Astrocyte of the cerebellum (primary cell): ENCODE results near the gene ROR1.
A peak's percentile ranks its signal among the peaks of the same experiment; 100 is the strongest.

Source experiments
- DNase-seq: peaks from one replicate; pipeline ENCODE4 v3.0.0-alpha.2; 2011; ENCODE audit warnings: low read depth
- H3K4me3 ChIP-seq: 2 replicates; pipeline ENCODE4 v1.5.1; 2011; ENCODE audit warnings: mild to moderate bottlenecking, low read depth, low read length, moderate library complexity
- CTCF ChIP-seq: IDR thresholded peaks from 2 replicates; pipeline ENCODE4 v1.5.1; 2012; ENCODE audit warnings: low read length, low read depth, moderate library complexity, mild to moderate bottlenecking; ENCODE audit errors: missing control alignments
- in situ Hi-C: cut with HindIII; loops from 2 replicates; pipeline ENCODE4 v1.10.0; 2017; ENCODE audit warnings: low sequenced_read_pairs

Gene ROR1

GRCh38 chr1:64161357-64161941 lies 387.6 kb downstream of the ROR1 start:
- no peak overlapping the region for H3K4me3 ChIP-seq
- in situ Hi-C loops = no loop called here
- DNase-seq = peak; percentile 82
- TF ChIP-seq CTCF = no peak

- DNase-seq = no peak
- TF ChIP-seq CTCF = no peak
- no peak overlapping the region for H3K4me3 ChIP-seq
- in situ Hi-C loops = no loop called here
Measured at GRCh38 chr1:64162151-64162550, 388.3 kb downstream of the ROR1 start.

GRCh38 chr1:64162804-64163203 lies 389.0 kb downstream of the ROR1 start:
- TF ChIP-seq CTCF = no peak

GRCh38 chr1:64163431-64163830 lies 389.6 kb downstream of the ROR1 start:
- H3K4me3 ChIP-seq = no peak overlapping the region
- TF ChIP-seq CTCF = no peak
- in situ Hi-C loops = no loop called here
- DNase-seq = no peak

More at GRCh38 chr1:64162804-64163203, 389.0 kb downstream of the ROR1 start:
- in situ Hi-C loops = no loop called here
- no peak for DNase-seq
- no peak overlapping the region for H3K4me3 ChIP-seq

- no peak overlapping the region for H3K4me3 ChIP-seq
- in situ Hi-C loops = no loop called here
- no peak for DNase-seq
- TF ChIP-seq CTCF = peak; percentile 77
Measured at GRCh38 chr1:64163970-64164369, 390.2 kb downstream of the ROR1 start.

GRCh38 chr1:64166629-64167028 lies 392.8 kb downstream of the ROR1 start:
- TF ChIP-seq CTCF = no peak
- H3K4me3 ChIP-seq = no peak overlapping the region
- in situ Hi-C loops = no loop called here
- no peak for DNase-seq
